ENCODE measurements around the gene SLC12A3.
"Not testable (repeated sequence)": the region's sequence is repeated elsewhere in the genome, so short reads cannot be mapped to it uniquely, and the experiment has no call there.

Gene SLC12A3

DNA sequence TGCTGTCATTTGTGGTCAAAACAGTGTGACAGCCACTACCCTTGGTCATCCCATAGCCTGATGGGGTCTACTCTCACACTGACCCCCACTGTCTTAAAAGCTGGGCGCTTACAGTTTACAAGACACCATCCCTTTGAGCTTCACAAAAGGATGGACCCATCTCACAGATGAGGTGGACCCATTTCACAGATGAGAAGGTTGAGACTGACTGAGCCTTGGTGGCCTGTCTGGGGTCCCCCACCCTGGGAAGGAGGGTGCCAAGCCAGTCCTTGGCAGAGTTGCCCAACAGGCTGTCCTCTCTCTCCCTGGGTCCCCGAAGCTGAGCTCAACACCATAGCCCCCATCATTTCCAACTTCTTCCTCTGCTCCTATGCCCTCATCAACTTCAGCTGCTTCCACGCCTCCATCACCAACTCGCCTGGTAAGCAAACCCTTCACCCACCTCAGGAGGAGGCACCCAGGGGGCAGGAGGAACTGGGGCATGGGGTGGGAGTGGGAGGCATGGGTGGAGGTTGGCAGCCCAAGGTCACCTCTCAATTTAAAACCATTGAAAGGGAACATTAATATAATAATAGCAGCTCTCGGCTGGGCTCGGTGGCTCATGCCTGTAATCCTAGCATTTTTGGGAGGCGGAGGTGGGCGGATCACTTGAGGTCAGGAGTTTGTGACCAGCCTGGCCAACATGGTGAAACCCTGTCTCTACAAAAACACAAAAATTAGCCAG lies 17.2 kb downstream of the SLC12A3 start:
- TF ChIP-seq CTCF (conservative IDR thresholded peaks at IDR 0.05; ENCODE audit: low read depth, low read length): no peak
- H3K4me3 ChIP-seq (ENCODE audit: low read depth, low read length): no peak overlapping the region
- DNase-seq (ENCODE audit: low read depth): no peak

GRCh38 chr16:56883586-56883985 lies 18.6 kb downstream of the SLC12A3 start:
- no peak for DNase-seq (ENCODE audit: low read depth)
- TF ChIP-seq CTCF (conservative IDR thresholded peaks at IDR 0.05; ENCODE audit: low read depth, low read length): no peak
- no peak overlapping the region for H3K4me3 ChIP-seq (ENCODE audit: low read depth, low read length)

GRCh38 chr16:56884026-56884582 lies 19.1 kb downstream of the SLC12A3 start:
- no peak overlapping the region for H3K4me3 ChIP-seq (ENCODE audit: low read depth, low read length)
- TF ChIP-seq CTCF (conservative IDR thresholded peaks at IDR 0.05; ENCODE audit: low read depth, low read length): no peak
- no peak for DNase-seq (ENCODE audit: low read depth)

DNA sequence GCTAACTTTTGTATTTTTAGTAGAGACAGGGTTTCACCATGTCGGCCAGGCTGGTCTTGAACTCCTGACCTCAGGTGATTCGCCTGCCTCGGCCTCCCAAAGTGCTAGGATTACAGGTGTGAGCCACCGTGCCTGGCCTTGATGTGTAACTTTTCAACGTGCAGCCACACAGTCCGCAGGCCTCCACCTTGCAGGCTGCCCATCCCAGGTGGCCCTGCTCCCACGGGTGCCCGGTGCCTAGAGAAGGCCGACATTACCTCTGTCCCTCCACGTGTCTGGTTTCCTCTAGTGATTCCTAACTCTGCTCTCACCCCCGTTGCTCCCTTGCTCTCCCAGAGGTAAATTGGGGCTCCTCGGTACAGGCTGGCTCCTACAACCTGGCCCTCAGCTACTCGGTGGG lies 19.9 kb downstream of the SLC12A3 start:
- not testable (repeated sequence) for DNase-seq (ENCODE audit: low read depth); H3K4me3 ChIP-seq (ENCODE audit: low read depth, low read length)

DNA sequence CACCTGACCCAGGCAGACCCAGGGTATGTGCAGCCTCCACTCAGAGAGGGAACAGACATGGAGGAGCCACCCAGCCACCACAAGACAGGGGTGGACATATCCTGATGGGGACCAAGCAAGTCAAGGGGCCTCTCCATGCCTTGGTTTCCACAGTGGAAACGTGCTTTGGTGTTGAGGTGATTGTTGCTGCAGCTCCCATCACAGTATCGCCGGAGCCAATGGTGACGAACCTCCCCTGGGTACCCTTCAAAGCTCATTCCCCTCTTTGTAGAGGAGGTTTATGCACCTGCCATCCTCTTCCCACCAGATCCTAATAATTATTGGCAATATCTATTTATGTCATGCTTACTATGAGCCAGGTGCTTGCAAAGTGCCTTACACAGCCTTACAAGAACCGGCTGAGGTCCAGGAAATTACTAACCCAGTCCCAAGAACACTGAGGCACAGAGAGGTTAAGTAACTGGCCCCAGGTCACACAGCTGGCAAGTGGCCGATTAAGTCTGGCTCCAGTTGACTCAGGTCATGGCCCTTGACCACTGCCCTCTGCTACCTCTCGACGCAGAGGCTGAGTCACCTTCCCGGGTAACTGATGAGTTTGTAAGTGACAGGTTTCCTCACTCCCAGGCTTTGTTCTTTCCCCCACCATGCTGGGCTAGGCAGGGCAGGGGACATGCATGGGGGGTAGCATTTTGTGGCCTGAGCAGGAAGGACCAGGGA lies 20.6 kb downstream of the SLC12A3 start:
- no peak for TF ChIP-seq CTCF (conservative IDR thresholded peaks at IDR 0.05; ENCODE audit: low read depth, low read length)
- DNase-seq (ENCODE audit: low read depth): no peak
- no peak overlapping the region for H3K4me3 ChIP-seq (ENCODE audit: low read depth, low read length)

DNA sequence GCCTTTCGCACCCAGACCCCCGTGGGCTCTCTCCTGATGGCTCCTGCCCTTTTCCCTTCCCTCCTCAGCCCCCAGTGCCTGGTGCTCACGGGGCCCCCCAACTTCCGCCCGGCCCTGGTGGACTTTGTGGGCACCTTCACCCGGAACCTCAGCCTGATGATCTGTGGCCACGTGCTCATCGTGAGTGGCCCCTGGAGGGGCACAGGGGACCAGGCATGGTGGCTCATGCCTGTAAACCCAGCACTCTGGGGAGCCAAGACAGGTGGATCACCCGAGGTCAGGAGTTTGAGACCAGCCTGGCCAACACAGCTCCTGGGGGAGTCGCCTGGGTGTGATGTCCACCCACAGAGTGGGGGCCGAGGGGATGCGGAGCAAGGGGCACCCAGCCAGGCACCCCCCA lies 21.3 kb downstream of the SLC12A3 start:
- no peak for DNase-seq (ENCODE audit: low read depth)
- H3K4me3 ChIP-seq (ENCODE audit: low read depth, low read length): no peak overlapping the region

More for the DNA sequence above, 21.3 kb downstream of the SLC12A3 start:
- TF ChIP-seq CTCF (conservative IDR thresholded peaks at IDR 0.05; ENCODE audit: low read depth, low read length): no peak
